Measurements from ENCODE around the gene PRR23B.

- TF ChIP-seq CTCF (IDR thresholded peaks at IDR 0.05; ENCODE audit: low read length) (no peak), EZH2 (IDR thresholded peaks at IDR 0.05; ENCODE audit: borderline replicate concordance, low read length) (no peak)
Measured at GRCh38 chr3:138971766-138972320, 48.9 kb downstream of the PRR23B start.
